ENCODE results near the gene GDE1.
A peak's percentile ranks its signal among the peaks of the same experiment; 100 is the strongest.

DNA sequence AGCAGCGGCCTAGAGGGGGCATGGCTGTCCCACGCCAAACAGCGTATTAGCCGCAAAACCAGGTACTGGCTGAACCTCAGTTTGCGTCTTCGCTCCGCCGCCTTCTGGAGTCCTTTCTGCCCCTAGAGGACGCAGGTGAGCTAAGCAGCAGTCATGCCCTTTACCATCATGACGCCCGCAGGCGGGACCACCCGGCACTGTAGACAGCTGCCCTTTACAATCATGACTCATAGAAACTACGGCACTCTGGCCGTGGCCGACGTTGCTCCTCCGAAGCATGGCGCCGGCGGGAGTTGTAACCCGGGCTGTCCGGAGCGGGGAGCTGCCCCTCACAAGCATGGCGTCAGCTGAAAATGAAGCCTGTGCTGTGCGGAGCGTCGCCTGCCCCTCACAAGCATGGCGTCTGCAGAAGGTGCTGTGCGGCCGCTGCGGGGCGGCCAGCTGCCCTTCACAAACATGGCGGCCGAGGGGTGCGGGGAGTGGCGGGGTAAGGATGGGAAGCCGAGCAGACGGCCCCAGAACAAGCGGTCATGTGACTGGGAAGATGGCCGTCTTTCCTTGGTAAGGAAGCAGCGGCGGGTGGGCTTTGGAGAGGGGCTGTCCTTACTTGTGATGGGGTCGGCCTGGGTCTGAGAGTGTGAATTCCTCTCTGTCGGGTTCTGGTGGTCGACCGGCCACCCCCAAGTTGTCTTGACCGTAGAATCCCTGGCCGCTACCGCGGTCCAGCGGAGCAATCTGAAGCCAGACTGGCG is 33.5 kb upstream of the GDE1 start, which contains the start of gene VPS35L:
- TF ChIP-seq, protein P1, sequence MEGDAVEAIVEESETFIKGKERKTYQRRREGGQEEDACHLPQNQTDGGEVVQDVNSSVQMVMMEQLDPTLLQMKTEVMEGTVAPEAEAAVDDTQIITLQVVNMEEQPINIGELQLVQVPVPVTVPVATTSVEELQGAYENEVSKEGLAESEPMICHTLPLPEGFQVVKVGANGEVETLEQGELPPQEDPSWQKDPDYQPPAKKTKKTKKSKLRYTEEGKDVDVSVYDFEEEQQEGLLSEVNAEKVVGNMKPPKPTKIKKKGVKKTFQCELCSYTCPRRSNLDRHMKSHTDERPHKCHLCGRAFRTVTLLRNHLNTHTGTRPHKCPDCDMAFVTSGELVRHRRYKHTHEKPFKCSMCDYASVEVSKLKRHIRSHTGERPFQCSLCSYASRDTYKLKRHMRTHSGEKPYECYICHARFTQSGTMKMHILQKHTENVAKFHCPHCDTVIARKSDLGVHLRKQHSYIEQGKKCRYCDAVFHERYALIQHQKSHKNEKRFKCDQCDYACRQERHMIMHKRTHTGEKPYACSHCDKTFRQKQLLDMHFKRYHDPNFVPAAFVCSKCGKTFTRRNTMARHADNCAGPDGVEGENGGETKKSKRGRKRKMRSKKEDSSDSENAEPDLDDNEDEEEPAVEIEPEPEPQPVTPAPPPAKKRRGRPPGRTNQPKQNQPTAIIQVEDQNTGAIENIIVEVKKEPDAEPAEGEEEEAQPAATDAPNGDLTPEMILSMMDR (conservative IDR thresholded peaks at IDR 0.05; ENCODE audit: low read length) = peak; percentile 69
- TF ChIP-seq EZH2phosphoT487 (IDR thresholded peaks at IDR 0.05; ENCODE audit: borderline replicate concordance) = no peak
